Liver (tissue), 2 donors: ENCODE results near the gene PTGR1.

Source experiments
- TF ChIP-seq, protein P1 (sequence below): IDR thresholded peaks from 2 replicates; pipeline ENCODE4 v1.6.1; 2016; ENCODE audit warnings: antibody characterized with exemption
- TF ChIP-seq, protein P2 (sequence below): fragments of 150-350 bp; IDR thresholded peaks from 2 replicates; pipeline ENCODE4 v1.5.1; 2017; ENCODE audit warnings: improper control_type of control experiment, low read depth, low read length; ENCODE audit not compliant: missing input control
- donor health status: healthy.

DNA sequence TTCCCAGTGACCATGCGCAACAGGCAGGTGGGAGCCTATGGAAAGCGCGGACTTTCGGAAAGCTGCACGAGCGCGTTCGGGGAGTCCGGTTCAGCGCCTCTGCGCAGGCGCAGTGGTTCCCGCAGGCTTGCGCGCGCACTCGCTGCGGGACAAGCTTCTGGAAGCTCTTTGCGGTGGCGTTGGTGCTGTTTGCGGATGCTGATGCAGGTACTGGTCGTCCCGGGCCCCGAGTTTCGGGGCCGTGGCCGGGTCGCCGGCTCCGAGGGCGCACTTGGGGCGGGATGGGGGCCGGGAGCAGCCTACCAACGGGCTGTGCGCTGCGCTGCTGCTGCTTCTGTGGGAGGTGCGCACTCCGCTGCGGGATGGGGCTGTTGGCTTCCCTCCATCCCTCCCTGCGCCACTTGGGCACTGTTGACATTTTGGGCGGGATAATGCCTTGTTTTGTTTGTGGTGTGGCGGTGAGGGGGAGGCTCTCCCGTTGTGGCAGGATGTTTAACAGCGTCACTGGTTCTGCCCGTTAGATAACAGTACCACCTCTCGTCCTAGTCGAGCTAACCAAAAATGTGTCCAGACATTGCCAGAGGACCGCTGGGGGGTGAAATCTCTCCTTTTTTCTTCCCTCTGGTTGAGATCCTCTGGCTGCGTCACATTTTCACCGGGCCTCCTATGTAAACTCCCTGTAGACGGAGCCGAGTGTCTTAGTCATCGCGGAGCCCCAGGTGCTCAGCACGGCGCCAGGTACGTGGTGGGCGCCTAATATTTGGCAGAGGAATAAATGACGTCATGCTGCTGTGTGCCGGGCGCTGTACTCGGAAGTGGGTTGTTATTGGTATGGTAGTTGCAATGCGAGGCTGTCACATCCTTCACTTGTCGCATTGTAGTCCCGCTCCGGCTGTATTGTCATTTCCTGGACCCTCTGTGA is 74.1 kb downstream of the PTGR1 start, which contains the start of gene ZNF483:
- TF ChIP-seq, protein P1, sequence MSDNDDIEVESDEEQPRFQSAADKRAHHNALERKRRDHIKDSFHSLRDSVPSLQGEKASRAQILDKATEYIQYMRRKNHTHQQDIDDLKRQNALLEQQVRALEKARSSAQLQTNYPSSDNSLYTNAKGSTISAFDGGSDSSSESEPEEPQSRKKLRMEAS, result no peak
- TF ChIP-seq, protein P2, sequence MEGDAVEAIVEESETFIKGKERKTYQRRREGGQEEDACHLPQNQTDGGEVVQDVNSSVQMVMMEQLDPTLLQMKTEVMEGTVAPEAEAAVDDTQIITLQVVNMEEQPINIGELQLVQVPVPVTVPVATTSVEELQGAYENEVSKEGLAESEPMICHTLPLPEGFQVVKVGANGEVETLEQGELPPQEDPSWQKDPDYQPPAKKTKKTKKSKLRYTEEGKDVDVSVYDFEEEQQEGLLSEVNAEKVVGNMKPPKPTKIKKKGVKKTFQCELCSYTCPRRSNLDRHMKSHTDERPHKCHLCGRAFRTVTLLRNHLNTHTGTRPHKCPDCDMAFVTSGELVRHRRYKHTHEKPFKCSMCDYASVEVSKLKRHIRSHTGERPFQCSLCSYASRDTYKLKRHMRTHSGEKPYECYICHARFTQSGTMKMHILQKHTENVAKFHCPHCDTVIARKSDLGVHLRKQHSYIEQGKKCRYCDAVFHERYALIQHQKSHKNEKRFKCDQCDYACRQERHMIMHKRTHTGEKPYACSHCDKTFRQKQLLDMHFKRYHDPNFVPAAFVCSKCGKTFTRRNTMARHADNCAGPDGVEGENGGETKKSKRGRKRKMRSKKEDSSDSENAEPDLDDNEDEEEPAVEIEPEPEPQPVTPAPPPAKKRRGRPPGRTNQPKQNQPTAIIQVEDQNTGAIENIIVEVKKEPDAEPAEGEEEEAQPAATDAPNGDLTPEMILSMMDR, result no peak
